Activated naive CD4-positive, alpha-beta T cell (primary cell): ENCODE measurements around the gene NCOA6.
"Not testable (repeated sequence)": the region's sequence is repeated elsewhere in the genome, so short reads cannot be mapped to it uniquely, and the experiment has no call there.

Experiments used
- DNase-seq, 4 experiments: peaks; one replicate each; lab custom pipeline; 2025; lab: John Stamatoyannopoulos, UW

NCOA6 gene

DNA sequence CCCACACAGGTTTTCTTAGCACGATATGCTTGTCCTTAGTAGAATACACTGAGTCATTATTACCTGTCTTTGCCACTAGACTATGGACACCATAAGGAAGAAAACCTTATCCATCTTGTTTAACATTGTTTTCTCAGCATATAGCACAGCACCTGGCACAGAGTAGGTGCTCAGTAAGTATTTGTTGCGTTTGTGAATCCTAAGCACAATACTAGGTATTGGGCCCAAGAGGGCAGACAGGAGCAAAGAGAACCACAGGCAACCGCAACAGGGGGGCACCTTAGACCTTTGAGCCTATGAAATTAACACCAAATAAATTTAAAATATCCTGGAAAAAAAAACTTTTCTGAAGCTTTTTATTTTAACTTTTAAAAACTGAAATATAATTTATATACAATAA, 3.7 kb upstream of the NCOA6 start:
- DNase-seq, result no peak

DNA sequence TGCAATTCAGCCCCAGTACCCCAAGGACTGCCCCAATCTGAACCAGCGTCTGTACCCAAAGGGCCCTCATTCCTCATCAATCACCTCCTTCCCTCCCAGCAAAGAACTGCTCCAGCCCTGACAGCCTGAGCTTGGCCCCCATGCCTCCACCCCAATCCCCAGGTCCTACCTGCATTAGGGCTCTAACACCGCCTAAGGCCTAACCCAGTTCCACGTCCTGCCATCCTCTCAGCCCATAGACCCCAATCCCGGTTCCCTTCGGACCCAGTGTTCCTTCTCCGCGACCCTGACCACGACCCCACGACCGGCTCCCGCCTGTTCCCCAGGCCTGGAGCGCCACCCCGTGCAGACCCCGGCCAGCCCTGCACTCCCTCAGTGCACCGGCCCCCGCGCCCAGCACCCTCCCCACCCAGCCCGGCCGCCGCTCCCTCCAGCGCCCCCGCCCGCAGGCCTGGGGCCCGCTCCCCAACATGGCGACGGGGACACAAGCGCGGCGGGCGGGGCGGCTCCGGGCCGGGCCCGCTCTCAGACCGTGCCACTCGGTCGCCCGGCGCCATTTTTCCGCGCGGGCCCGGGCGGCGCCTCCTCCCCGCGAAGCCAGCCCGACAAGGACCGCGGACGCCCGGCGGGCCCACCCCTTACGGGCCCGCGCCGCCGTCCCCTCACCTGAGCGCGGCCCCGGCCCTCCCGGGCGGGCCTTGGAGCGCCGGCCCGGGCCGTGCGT, 483 bp downstream of the NCOA6 start:
- peak in 3 of 4 experiments; percentile 14 to 61 (median 40) for DNase-seq

DNA sequence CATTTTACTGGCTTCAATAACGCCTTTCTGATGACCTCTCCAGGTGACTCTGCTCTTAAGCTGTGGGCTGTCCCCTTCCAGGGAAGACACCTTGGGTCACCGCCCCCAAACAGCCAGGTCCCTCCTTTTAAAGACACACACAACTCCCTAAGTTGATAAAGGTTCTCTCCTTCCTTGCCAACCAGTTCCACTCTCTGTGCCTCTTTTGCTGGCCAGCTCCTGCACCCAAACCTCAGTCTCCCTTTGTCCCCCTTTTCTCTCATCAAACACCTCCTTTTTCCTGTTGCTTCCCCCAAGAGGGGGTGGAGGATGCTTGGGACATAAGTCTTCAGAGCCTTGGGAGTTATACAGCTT, 1.0 kb downstream of the NCOA6 start:
- DNase-seq, result peak; percentile 4 to 47 (median 22)

GRCh38 chr20:34824026-34824425, 1.4 kb downstream of the NCOA6 start:
- DNase-seq, result no peak

GRCh38 chr20:34820805-34821578, 4.5 kb downstream of the NCOA6 start:
- DNase-seq, result no peak

- no peak for DNase-seq
These were observed 7.7 kb downstream of the NCOA6 start for GRCh38 chr20:34817801-34818200.

DNA sequence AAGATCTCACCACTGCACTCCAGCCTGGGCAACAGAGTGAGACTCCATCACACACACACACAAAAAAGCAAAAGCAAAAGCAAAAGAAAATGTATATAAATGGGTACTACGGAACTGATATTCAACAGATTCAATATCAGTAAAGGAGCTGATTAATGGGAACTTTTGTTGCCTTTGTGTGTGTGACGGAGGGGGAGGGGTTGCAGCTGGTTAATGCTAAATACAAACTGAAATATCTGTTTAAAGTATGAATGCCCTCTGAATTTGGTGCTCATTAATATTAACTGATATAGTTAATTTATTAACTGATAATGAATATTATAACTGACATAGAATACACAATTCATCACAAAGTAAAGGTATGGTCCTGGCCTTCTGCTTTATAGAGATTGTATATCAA, 8.4 kb downstream of the NCOA6 start:
- no peak for DNase-seq

DNA sequence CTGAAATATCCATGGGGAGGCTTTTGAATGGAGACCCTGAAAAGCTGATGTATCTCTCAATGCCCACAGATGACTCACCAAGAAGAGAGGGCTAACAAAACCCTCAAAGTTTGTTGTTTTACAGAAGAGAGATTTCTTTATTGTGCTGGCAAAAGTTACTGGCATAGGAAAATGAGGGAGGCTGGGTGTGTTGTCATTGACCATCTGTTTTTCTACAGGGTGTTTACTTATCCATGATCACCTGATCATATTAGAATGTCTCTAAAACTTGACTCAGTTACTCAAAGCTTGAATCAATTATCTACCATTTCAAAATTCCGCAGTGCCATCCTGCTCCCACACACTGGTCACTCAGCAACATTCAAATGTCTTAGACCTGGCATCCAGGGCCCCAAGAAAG, 9.8 kb downstream of the NCOA6 start:
- no peak for DNase-seq

DNA sequence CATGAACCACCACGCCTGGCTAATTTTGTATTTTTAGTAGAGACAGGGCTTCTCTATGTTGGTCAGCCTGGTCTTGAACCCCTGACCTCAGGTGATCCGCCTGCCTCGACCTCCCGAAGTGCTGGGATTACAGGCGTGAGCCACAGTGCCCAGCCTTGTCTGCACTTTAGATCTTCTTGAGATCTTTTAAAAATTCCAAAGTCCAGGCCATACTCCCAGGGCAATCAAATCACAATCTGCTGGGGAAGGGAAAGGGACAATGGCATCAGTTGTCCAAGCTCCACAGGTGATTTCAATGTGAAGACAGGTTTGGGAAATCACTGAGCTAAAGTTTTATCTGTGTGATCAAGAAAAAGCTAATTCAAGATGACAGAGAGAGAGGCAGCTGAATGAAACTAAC, 16.9 kb downstream of the NCOA6 start:
- DNase-seq, result no peak

DNA sequence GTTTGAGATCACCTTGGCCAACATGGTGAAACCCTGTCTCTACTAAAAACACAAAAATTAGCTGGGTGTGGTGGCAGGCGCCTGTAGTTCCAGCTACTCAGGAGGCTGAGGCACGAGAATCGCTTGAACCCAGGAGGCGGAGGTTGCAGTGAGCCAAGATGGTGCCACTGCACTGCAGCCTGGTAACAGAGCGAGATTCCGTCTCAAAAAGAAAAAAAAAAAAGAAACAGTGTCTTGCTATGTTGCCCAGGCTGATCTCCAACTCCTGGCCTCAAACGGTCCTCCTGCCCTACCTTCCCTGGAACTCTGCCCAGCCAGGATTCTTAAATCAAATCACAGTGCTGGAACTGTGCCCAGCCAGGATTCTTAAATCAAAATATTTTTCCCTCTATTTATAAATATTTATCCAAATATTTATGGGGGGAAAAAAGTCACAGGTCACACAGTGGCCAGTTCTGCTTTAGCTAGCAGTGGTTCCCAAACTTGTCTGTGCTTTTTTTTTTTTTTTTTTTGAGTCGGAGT, 17.4 kb downstream of the NCOA6 start:
- not testable (repeated sequence) for DNase-seq

GRCh38 chr20:34806255-34806654, 19.2 kb downstream of the NCOA6 start:
- no peak for DNase-seq

GRCh38 chr20:34798871-34799270, 26.6 kb downstream of the NCOA6 start:
- DNase-seq, result no peak

DNA sequence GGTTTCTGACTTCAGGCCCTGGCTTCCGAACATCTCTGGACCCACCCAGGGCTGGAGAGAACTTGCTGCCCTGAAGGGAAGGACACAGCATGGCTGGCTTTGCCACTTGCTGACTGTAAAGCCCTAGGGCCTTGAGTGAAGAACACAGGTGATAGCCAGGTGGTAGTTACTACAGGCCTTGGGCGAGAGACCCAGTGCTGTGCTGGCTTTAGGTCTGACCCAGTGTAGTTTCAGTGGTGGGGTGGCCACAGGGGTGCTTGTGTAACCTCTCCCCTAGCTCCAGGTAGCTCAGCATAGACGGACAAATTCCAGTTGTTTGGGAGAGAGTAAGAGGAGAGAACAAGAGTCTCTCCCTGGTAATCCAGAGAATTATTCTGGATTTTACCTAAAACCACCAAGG, 27.1 kb downstream of the NCOA6 start:
- DNase-seq, result no peak

GRCh38 chr20:34797012-34797995, 28.1 kb downstream of the NCOA6 start:
- DNase-seq, result no peak

DNA sequence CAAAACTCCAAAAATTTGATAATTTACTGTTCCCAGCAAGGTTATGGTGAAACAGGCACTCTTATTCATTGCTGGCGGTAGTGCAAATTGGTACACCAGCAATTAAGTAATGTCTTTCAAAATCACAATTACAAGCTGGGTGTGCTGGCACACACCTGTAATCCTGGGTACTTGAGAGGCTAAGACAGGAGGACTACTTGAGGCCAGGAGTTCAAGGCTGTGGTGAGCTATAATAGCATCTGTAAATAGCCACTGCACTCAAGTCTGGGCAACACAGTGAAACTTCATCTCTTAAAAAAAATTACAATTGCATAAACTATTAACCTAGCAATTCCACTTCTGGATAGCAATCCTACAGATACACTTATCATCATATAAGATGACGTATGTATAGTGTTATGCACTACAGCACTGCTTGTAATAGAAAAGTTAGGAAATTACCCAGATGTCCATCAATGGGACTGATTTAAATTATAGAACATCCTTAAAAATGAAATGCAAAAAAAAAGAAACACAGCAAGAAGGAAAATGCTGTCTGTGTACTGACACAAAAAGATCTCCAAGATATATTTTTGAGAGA, 31.4 kb downstream of the NCOA6 start:
- no peak for DNase-seq

GRCh38 chr20:34792687-34793363, 32.6 kb downstream of the NCOA6 start:
- DNase-seq, result no peak

GRCh38 chr20:34791289-34792020, 34.0 kb downstream of the NCOA6 start:
- no peak for DNase-seq

- no peak for DNase-seq
These were observed 44.2 kb downstream of the NCOA6 start for GRCh38 chr20:34781220-34781619.

DNA sequence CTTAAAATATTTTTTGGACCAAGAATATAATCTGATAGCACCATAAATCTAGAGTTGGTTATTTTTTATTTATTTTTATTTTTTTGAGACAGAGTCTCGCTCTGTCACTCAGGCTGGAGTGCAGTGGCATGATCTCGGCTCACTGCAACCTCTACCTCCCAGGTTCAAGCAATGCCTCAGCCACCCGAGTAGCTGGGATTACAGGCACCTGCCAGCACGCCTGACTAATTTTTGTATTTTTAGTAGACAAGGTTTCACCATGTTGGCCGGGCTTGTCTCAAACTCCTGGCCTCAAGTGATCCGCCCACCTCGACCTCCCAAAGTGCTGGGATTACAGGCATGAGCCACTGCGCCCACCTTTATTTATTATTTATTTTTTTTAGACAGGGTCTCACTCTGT, 45.2 kb downstream of the NCOA6 start:
- DNase-seq, result not testable (repeated sequence)

GRCh38 chr20:34776177-34776576, 49.3 kb downstream of the NCOA6 start:
- DNase-seq, result no peak

- DNase-seq, result no peak
These were observed 50.6 kb downstream of the NCOA6 start for GRCh38 chr20:34774886-34775285.
